Activated CD4-positive, alpha-beta T cell treated with anti-CD3 and anti-CD28 coated beads for 24 hours (primary cell): Measurements from ENCODE around the gene PNMA1.
"Not testable (repeated sequence)": the region's sequence is repeated elsewhere in the genome, so short reads cannot be mapped to it uniquely, and the experiment has no call there.

Experiments used
- DNase-seq, 2 donors: peaks; one replicate each; pipeline ENCODE4 v3.0.0-alpha.2; 2020; ENCODE audit warnings: low read depth in 2 of 2

PNMA1 gene

GRCh38 chr14:73717711-73718417 is 3.7 kb upstream of the PNMA1 start:
- no peak for DNase-seq

- DNase-seq, result no peak
Observed at GRCh38 chr14:73717266-73717665, 3.1 kb upstream of the PNMA1 start.

- DNase-seq, result no peak
Observed at GRCh38 chr14:73715707-73716106, 1.5 kb upstream of the PNMA1 start.

- DNase-seq, result no peak
Observed at GRCh38 chr14:73714656-73715081, 485 bp upstream of the PNMA1 start.

GRCh38 chr14:73713206-73713802 is 880 bp downstream of the PNMA1 start:
- no peak for DNase-seq

GRCh38 chr14:73712540-73713180 is 1.5 kb downstream of the PNMA1 start:
- peak; percentile 22 to 34 for DNase-seq

GRCh38 chr14:73712071-73712506 is 2.1 kb downstream of the PNMA1 start:
- DNase-seq, result no peak

- DNase-seq, result no peak
Observed at GRCh38 chr14:73710737-73711136, 3.4 kb downstream of the PNMA1 start.

GRCh38 chr14:73709904-73710469 is 4.2 kb downstream of the PNMA1 start:
- DNase-seq, result no peak

- DNase-seq, result not testable (repeated sequence)
Observed at GRCh38 chr14:73708076-73708475, 6.1 kb downstream of the PNMA1 start.

GRCh38 chr14:73700325-73700724 is 13.9 kb downstream of the PNMA1 start:
- DNase-seq, result no peak

GRCh38 chr14:73696466-73697400 is 17.5 kb downstream of the PNMA1 start:
- DNase-seq, result no peak

- DNase-seq, result no peak
Observed at GRCh38 chr14:73695997-73696396, 18.2 kb downstream of the PNMA1 start.

- no peak for DNase-seq
Observed at GRCh38 chr14:73695082-73695481, 19.1 kb downstream of the PNMA1 start.

GRCh38 chr14:73694083-73694482 is 20.1 kb downstream of the PNMA1 start:
- no peak for DNase-seq

- no peak for DNase-seq
Observed at GRCh38 chr14:73686901-73687300, 27.3 kb downstream of the PNMA1 start.

GRCh38 chr14:73685328-73685727 is 28.9 kb downstream of the PNMA1 start:
- DNase-seq, result no peak

GRCh38 chr14:73684627-73685026 is 29.6 kb downstream of the PNMA1 start:
- DNase-seq, result no peak

- no peak for DNase-seq
Observed at GRCh38 chr14:73680821-73681220, 33.4 kb downstream of the PNMA1 start.

- DNase-seq, result no peak
Observed at GRCh38 chr14:73678698-73679097, 35.5 kb downstream of the PNMA1 start.

GRCh38 chr14:73674986-73675385 is 39.2 kb downstream of the PNMA1 start:
- no peak for DNase-seq

GRCh38 chr14:73667854-73668253 is 46.3 kb downstream of the PNMA1 start:
- DNase-seq, result no peak
